Measurements from ENCODE around the gene C16orf74. TPM values are rescaled to one million over a fixed set of nuclear protein-coding genes. Genes with fewer than 3 reads are reported as not detected.

The C16orf74 gene
- total and polyA plus RNA-seq, 2 of the 13 experiments (the other 11 are each of a cell fraction or from before 2014, with no cell fraction given): 0.13 to 0.29 TPM

- H3K9me3 ChIP-seq (ENCODE audit: low read length): no peaks in the 10 kb centered on the region
- TF ChIP-seq HMG20B (CRISPR knock-in tag; conservative IDR thresholded peaks at IDR 0.05) (no peak), FOXC1 (CRISPR knock-in tag; IDR thresholded peaks at IDR 0.05; ENCODE audit: borderline replicate concordance) (no peak), ZBTB34 (CRISPR knock-in tag; IDR thresholded peaks at IDR 0.05) (no peak), RNF2 (conservative IDR thresholded peaks at IDR 0.05; ENCODE audit: low read depth) (no peak), HBP1 (CRISPR knock-in tag; IDR thresholded peaks at IDR 0.05; ENCODE audit: low read depth) (no peak), ZNF598 (CRISPR knock-in tag; IDR thresholded peaks at IDR 0.05; ENCODE audit: borderline replicate concordance) (no peak), ZNF232 (CRISPR knock-in tag; IDR thresholded peaks at IDR 0.05; ENCODE audit: borderline replicate concordance) (no peak), ZNF552 (CRISPR knock-in tag; IDR thresholded peaks at IDR 0.05; ENCODE audit: borderline replicate concordance) (no peak), ZNF672 (CRISPR knock-in tag; IDR thresholded peaks at IDR 0.05) (no peak), ZNF251 (CRISPR knock-in tag; IDR thresholded peaks at IDR 0.05) (no peak), NFE2 (CRISPR knock-in tag; IDR thresholded peaks at IDR 0.05) (no peak), U2AF2 (IDR thresholded peaks at IDR 0.05; ENCODE audit: low read depth, low read length) (no peak), HDAC1 (CRISPR knock-in tag; IDR thresholded peaks at IDR 0.05) (no peak), MXD3 (CRISPR knock-in tag; IDR thresholded peaks at IDR 0.05) (no peak), ZNF207 (IDR thresholded peaks at IDR 0.05; ENCODE audit: borderline replicate concordance) (no peak)
- no peak for DNase-seq (ENCODE audit: low spot score)
- no peak overlapping the region for H2AFZ ChIP-seq (ENCODE audit: low read length)
- WGBS (ENCODE audit: low lambda C conversion rate): 99% methylated on average over 5 of the region's 8 CpGs
- no peaks in the 10 kb centered on the region for H3K79me2 ChIP-seq (ENCODE audit: insufficient read depth, low read length)
- H3K4me1 ChIP-seq (ENCODE audit: insufficient read depth, low read length): no peaks in the 10 kb centered on the region
- H3K4me3 ChIP-seq (replicated peaks in 1 of 3; ENCODE audit: insufficient read depth in 1 of 3, low read depth in 2 of 3, low read length in 3 of 3): no peak overlapping the region
- in situ Hi-C loops (cut with HindIII; ENCODE audit: extremely low pct_ligation_motif_present, low pct_unique_long_range_greater_than_20kb): no loop called here
- H3K36me3 ChIP-seq (replicated peaks in 1 of 2; ENCODE audit: control insufficient read depth in 1 of 2, insufficient read depth in 2 of 2, low read length in 2 of 2): peaks cover 7 to 31% of the 10 kb centered on the region in 2 experiments
- no peak for ATAC-seq
- intact Hi-C loops (cut with micrococcal nuclease; ENCODE audit: unreplicated experiment): no loop called here
- ChIA-PET CTCF (ENCODE audit: low intra/inter-chr PET ratio, low total read pairs) (no interaction called here), POLR2A (no interaction called here)
- no peak overlapping the region for H3K9ac ChIP-seq (ENCODE audit: insufficient read depth, low read depth, low read length)
- no peak overlapping the region for H3K27ac ChIP-seq (ENCODE audit: extremely low read length, insufficient read depth, low read length)
- FAIRE-seq: no peak
- no peaks in the 10 kb centered on the region for H4K20me1 ChIP-seq (ENCODE audit: insufficient read depth, low read length)
- no TSS peak for BruUV-seq (replicated peaks)
- no peaks in the 10 kb centered on the region for H3K27me3 ChIP-seq (ENCODE audit: control insufficient read depth in 1 of 2, insufficient read depth in 2 of 2, low read length in 2 of 2)
- no peak overlapping the region for H3K4me2 ChIP-seq (ENCODE audit: low read depth, low read length)
These were observed 23.9 kb upstream of the C16orf74 start for GRCh38 chr16:85774811-85775210.
